K562 (cell line): Measurements from ENCODE around the gene CHST14. TPM values are rescaled to one million over a fixed set of nuclear protein-coding genes. Genes with fewer than 3 reads are reported as not detected.
A peak's percentile ranks its signal among the peaks of the same experiment; 100 is the strongest.

Experiments
- CC2D1A ChIP-seq: fragments of 450-650 bp; IDR thresholded peaks from 2 replicates; pipeline ENCODE4 v1.6.1; 2017; ENCODE audit warnings: mild to moderate bottlenecking
- CCNT2 ChIP-seq: IDR thresholded peaks from 2 replicates; pipeline ENCODE4 v1.6.1; 2011; ENCODE audit warnings: borderline replicate concordance, low read depth, mild to moderate bottlenecking, moderate library complexity, mixed read lengths, low read length; ENCODE audit not compliant: insufficient read length; ENCODE audit errors: extremely low read depth
- E2F5 ChIP-seq: sonication (generic); formaldehyde crosslinking; IDR thresholded peaks from 2 replicates; pipeline ENCODE4 v1.8.0; 2022; ENCODE audit warnings: mild to moderate bottlenecking, missing genetic modification reagents
- E2F6 ChIP-seq, 2 experiments: IDR thresholded peaks; 2 replicates each; pipeline ENCODE4 v1.6.1; 2011; ENCODE audit warnings: borderline replicate concordance in 1 of 2, control low read depth in 1 of 2, low read depth in 1 of 2, low read length in 1 of 2, mild to moderate bottlenecking in 1 of 2, mixed read lengths in 1 of 2, moderate library complexity in 1 of 2; ENCODE audit not compliant: insufficient read depth in 1 of 2, insufficient read length in 1 of 2, poor library complexity in 1 of 2, severe bottlenecking in 1 of 2; ENCODE audit errors: extremely low read depth in 1 of 2
- GABPB1 ChIP-seq: sonication (generic); formaldehyde crosslinking; IDR thresholded peaks from 2 replicates; pipeline ENCODE4 v1.8.0; 2022; ENCODE audit warnings: mild to moderate bottlenecking, missing genetic modification reagents
- HDAC1 ChIP-seq, 2 experiments: fragments of 450-650 bp; IDR thresholded peaks; 2 replicates each; pipeline ENCODE4 v1.6.1; 2016 to 2017; ENCODE audit warnings: inconsistent platforms in 1 of 2, mild to moderate bottlenecking in 1 of 2, moderate library complexity in 1 of 2
- HLTF ChIP-seq: fragments of 450-650 bp; IDR thresholded peaks from 2 replicates; pipeline ENCODE4 v1.6.1; 2016
- MCM3 ChIP-seq: fragments of 450-650 bp; IDR thresholded peaks from 2 replicates; pipeline ENCODE4 v1.6.1; 2016
- MTA3 ChIP-seq: fragments of 450-650 bp; formaldehyde crosslinking; IDR thresholded peaks from 2 replicates; pipeline ENCODE4 v1.6.1; 2017; ENCODE audit warnings: mild to moderate bottlenecking, borderline replicate concordance
- MYNN ChIP-seq, 2 experiments: sonication (generic); formaldehyde crosslinking in 1 of 2; IDR thresholded peaks; 2 replicates each; pipeline versions ENCODE4 v1.5.0 to v1.6.1; 2016 to 2020; ENCODE audit warnings: antibody characterized with exemption in 1 of 2, missing genetic modification reagents in 1 of 2
- NFRKB ChIP-seq: fragments of 450-650 bp; IDR thresholded peaks from 2 replicates; pipeline ENCODE4 v1.6.1; 2016; ENCODE audit warnings: low read depth
- NR4A1 ChIP-seq, 2 experiments: fragments of 250-450 bp in 1 of 2; fragments of 450-650 bp in 1 of 2; sonication (Bioruptor Pico) in 1 of 2; IDR thresholded peaks; 2 replicates each; pipeline versions ENCODE4 v1.4.0 to v1.6.1; 2016 to 2020; ENCODE audit warnings: mild to moderate bottlenecking in 2 of 2, missing compliant biosample characterization in 1 of 2, missing genetic modification characterization in 1 of 2, moderate library complexity in 1 of 2
- PCBP2 ChIP-seq: fragments of 200-400 bp; formaldehyde crosslinking; IDR thresholded peaks from 2 replicates; pipeline ENCODE4 v1.6.1; 2018; ENCODE audit warnings: low read length, low read depth, mild to moderate bottlenecking, moderate library complexity; ENCODE audit not compliant: poor library complexity, severe bottlenecking
- PTTG1 ChIP-seq: fragments of 450-650 bp; IDR thresholded peaks from 2 replicates; pipeline ENCODE4 v1.6.1; 2016; ENCODE audit warnings: low read depth, mild to moderate bottlenecking, missing genetic modification characterization, missing compliant biosample characterization
- RBM25 ChIP-seq: fragments of 200-400 bp; formaldehyde crosslinking; IDR thresholded peaks from 2 replicates; pipeline ENCODE4 v1.6.1; 2018; ENCODE audit warnings: low read length, low read depth, moderate library complexity; ENCODE audit not compliant: severe bottlenecking
- RNF2 ChIP-seq: sonication (generic); IDR thresholded peaks from 2 replicates; pipeline ENCODE4 v1.6.1; 2016
- SMAD2 ChIP-seq: fragments of 150-350 bp; IDR thresholded peaks from 2 replicates; pipeline ENCODE4 v1.6.1; 2014; ENCODE audit warnings: low read depth, mild to moderate bottlenecking, low read length
- SMAD4 ChIP-seq: fragments of 250-450 bp; sonication (Bioruptor Pico); conservative IDR thresholded peaks from 2 replicates; pipeline ENCODE4 v1.8.0; 2021; ENCODE audit warnings: inconsistent platforms, mild to moderate bottlenecking, moderate library complexity
- TOE1 ChIP-seq, 2 experiments: fragments of 450-650 bp in 1 of 2; sonication (generic) in 1 of 2; formaldehyde crosslinking in 1 of 2; IDR thresholded peaks; 2 replicates each; pipeline versions ENCODE4 v1.7.1 to v1.8.0; 2016 to 2022; ENCODE audit warnings: borderline replicate concordance in 2 of 2, mild to moderate bottlenecking in 2 of 2, antibody characterized with exemption in 1 of 2, inconsistent platforms in 1 of 2, low read depth in 1 of 2, missing genetic modification reagents in 1 of 2, moderate library complexity in 1 of 2
- TRIM24 ChIP-seq, 2 experiments: fragments of 450-650 bp; IDR thresholded peaks; 2 replicates each; pipeline ENCODE4 v1.6.1; 2016
- WHSC1 ChIP-seq: IDR thresholded peaks from one replicate; pipeline ENCODE4 v1.6.1; 2012; ENCODE audit warnings: low read length, control low read depth, inconsistent platforms
- ZFPM2 ChIP-seq: fragments of 250-450 bp; sonication (Bioruptor Pico); IDR thresholded peaks from 2 replicates; pipeline ENCODE4 v1.5.1; 2022; ENCODE audit warnings: mild to moderate bottlenecking
- ZNF316 ChIP-seq: fragments of 450-650 bp; IDR thresholded peaks from 2 replicates; pipeline ENCODE4 v1.6.1; 2016
- ZNF77 ChIP-seq: fragments of 250-450 bp; sonication (Bioruptor Pico); IDR thresholded peaks from 2 replicates; pipeline ENCODE4 v1.5.0; 2020
- ZZZ3 ChIP-seq: fragments of 450-650 bp; IDR thresholded peaks from 2 replicates; pipeline ENCODE4 v1.6.1; 2016; ENCODE audit warnings: antibody characterized with exemption, mild to moderate bottlenecking, moderate library complexity
- polyA plus RNA-seq, 8 experiments: library from polyadenylated mRNA; depleted of rRNA in 4 of 8; stranded (reverse) in 5 of 8; unstranded in 3 of 8; fragments of >200 nt; fragmentation: Nextera tagmentation in 2 of 8; fragmentation: Illumina TruSeq in 1 of 8; extraction: Ambion mirVana in 2 of 8; extraction: Trizol in 1 of 8; gene quantifications; 2 replicates each; pipeline versions ENCODE4 v1.2.1 to v1.2.3, GENCODE V29; 2011 to 2014; ENCODE audit warnings: inconsistent platforms in 1 of 8, missing spikeins in 1 of 8
- total RNA-seq, 7 experiments: library from RNA; depleted of rRNA in 6 of 7; stranded (reverse); fragments of >200 nt in 6 of 7; fragmentation: Illumina TruSeq in 2 of 7; extraction: Trizol in 2 of 7; gene quantifications; 2 replicates each; pipeline versions ENCODE4 v1.2.1 to v1.2.3, GENCODE V29; 2011 to 2021; ENCODE audit warnings: low replicate concordance in 1 of 7
- TF ChIP-seq, protein P1 (sequence below): fragments of 450-650 bp; formaldehyde crosslinking; IDR thresholded peaks from 2 replicates; pipeline ENCODE4 v1.4.0; 2020; ENCODE audit warnings: mild to moderate bottlenecking, moderate library complexity

Gene CHST14
- total and polyA plus RNA-seq, 9 of the 15 experiments (the other 6 are each of a cell fraction or from before 2014, with no cell fraction given) = 1.6 to 12.1 (median 4.5) TPM

- TF ChIP-seq HDAC1 (IDR thresholded peaks at IDR 0.05) = peak in 1 of 2 experiments; percentile 56; a peak in 2 of 4 replicates
- no peak for TF ChIP-seq ZFPM2 (CRISPR knock-in tag)
- no peak for TF ChIP-seq PCBP2
- TF ChIP-seq GABPB1 (CRISPR knock-in tag) = 0 out of 2 replicates have a peak, but pooled peaks have one; percentile 31
- TF ChIP-seq, protein P1, sequence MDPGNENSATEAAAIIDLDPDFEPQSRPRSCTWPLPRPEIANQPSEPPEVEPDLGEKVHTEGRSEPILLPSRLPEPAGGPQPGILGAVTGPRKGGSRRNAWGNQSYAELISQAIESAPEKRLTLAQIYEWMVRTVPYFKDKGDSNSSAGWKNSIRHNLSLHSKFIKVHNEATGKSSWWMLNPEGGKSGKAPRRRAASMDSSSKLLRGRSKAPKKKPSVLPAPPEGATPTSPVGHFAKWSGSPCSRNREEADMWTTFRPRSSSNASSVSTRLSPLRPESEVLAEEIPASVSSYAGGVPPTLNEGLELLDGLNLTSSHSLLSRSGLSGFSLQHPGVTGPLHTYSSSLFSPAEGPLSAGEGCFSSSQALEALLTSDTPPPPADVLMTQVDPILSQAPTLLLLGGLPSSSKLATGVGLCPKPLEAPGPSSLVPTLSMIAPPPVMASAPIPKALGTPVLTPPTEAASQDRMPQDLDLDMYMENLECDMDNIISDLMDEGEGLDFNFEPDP (CRISPR knock-in tag) = no peak
- TF ChIP-seq HLTF = no peak
- TF ChIP-seq E2F5 (CRISPR knock-in tag) = no peak
- peak; percentile 68; the same call in 1 of the 2 replicates for TF ChIP-seq CC2D1A
- TF ChIP-seq MCM3 = no peak
- no peak for TF ChIP-seq SMAD2
- TF ChIP-seq PTTG1 (tag) = no peak
- TF ChIP-seq MYNN (IDR thresholded peaks at IDR 0.05) = peak; percentile 57; the same call in 1 of the 2 replicates
- TF ChIP-seq MYNN (CRISPR knock-in tag; IDR thresholded peaks at IDR 0.05) = no peak
- 0 out of 2 replicates have a peak, but pooled peaks have one; percentile 42 for TF ChIP-seq RNF2
- TF ChIP-seq NR4A1 (CRISPR knock-in tag; IDR thresholded peaks at IDR 0.05) = no peak
- 0 out of 2 replicates have a peak, but pooled peaks have one; percentile 43 for TF ChIP-seq NR4A1 (tag; IDR thresholded peaks at IDR 0.05)
- TF ChIP-seq NFRKB = 0 out of 2 replicates have a peak, but pooled peaks have one; percentile 61
- TF ChIP-seq ZZZ3 = no peak
- 0 out of 2 replicates have a peak, but pooled peaks have one; percentile 6 for TF ChIP-seq ZNF316
- TF ChIP-seq E2F6 (IDR thresholded peaks at IDR 0.05; ENCODE audit: borderline replicate concordance in 1 of 2, extremely low read depth in 1 of 2, insufficient read depth in 1 of 2, insufficient read length in 1 of 2, low read depth in 1 of 2, low read length in 1 of 2, poor library complexity in 1 of 2, severe bottlenecking in 1 of 2) = peak; percentile 90 to 97
- TF ChIP-seq TOE1 (IDR thresholded peaks at IDR 0.05; ENCODE audit: borderline replicate concordance) = 0 out of 2 replicates have a peak, but pooled peaks have one; percentile 43
- TF ChIP-seq TOE1 (CRISPR knock-in tag; IDR thresholded peaks at IDR 0.05; ENCODE audit: borderline replicate concordance, low read depth) = no peak
- TF ChIP-seq TRIM24 (IDR thresholded peaks at IDR 0.05) = peak; percentile 29 to 64; a peak in 3 of 4 replicates
- TF ChIP-seq MTA3 = peak; percentile 81; the same call in 1 of the 2 replicates
- TF ChIP-seq SMAD4 (CRISPR knock-in tag) = peak; percentile 71
- no peak for TF ChIP-seq RBM25
- TF ChIP-seq ZNF77 (CRISPR knock-in tag) = no peak
- TF ChIP-seq WHSC1 = no peak
- no peak for TF ChIP-seq CCNT2
Measured at GRCh38 chr15:40506964-40507571, 36.3 kb downstream of the CHST14 start (continued).
